OCI-LY1 (cell line): ENCODE measurements around the gene CTNND2.
"Not testable (repeated sequence)": the region's sequence is repeated elsewhere in the genome, so short reads cannot be mapped to it uniquely, and the experiment has no call there.

ENCODE experiments used
- H2AFZ ChIP-seq: fragments of 200-600 bp; sonication (generic), shearing (Covaris generic); 2 replicates; pipeline ENCODE4 v1.6.0; 2014; ENCODE audit warnings: antibody characterized with exemption, mild to moderate bottlenecking, low read length
- H3F3A ChIP-seq: fragments of 200-600 bp; sonication (generic), shearing (Covaris generic); 2 replicates; pipeline ENCODE4 v1.6.0; 2014; ENCODE audit warnings: mild to moderate bottlenecking, antibody characterized with exemption, low read length, moderate library complexity; ENCODE audit not compliant: insufficient read depth
- H3K27ac ChIP-seq: fragments of 200-600 bp; sonication (generic); 2 replicates; pipeline ENCODE4 v1.5.1; 2014; ENCODE audit warnings: low read length, mixed run types, mild to moderate bottlenecking, low read depth; ENCODE audit not compliant: poor library complexity, severe bottlenecking
- H3K27me3 ChIP-seq: fragments of 200-600 bp; sonication (generic); 2 replicates; pipeline ENCODE4 v1.6.0; 2014; ENCODE audit warnings: antibody characterized with exemption, mild to moderate bottlenecking, low read length, moderate library complexity; ENCODE audit not compliant: insufficient read depth
- H3K36me3 ChIP-seq: fragments of 200-600 bp; sonication (generic); 2 replicates; pipeline ENCODE4 v1.6.1; 2014; ENCODE audit warnings: mild to moderate bottlenecking, antibody characterized with exemption, low read length, moderate library complexity, mixed read lengths; ENCODE audit not compliant: insufficient read depth
- H3K4me1 ChIP-seq: fragments of 200-600 bp; sonication (generic); 2 replicates; pipeline ENCODE4 v1.5.1; 2014; ENCODE audit warnings: mild to moderate bottlenecking, low read length, moderate library complexity; ENCODE audit not compliant: insufficient read depth, severe bottlenecking
- H3K4me2 ChIP-seq: fragments of 200-600 bp; sonication (generic), shearing (Covaris generic); 2 replicates; pipeline ENCODE4 v1.6.1; 2014; ENCODE audit warnings: low read length
- H3K4me3 ChIP-seq: fragments of 200-600 bp; sonication (generic); 2 replicates; pipeline ENCODE4 v1.5.1; 2014; ENCODE audit warnings: low read length, low read depth, mild to moderate bottlenecking, mixed read lengths; ENCODE audit not compliant: poor library complexity, severe bottlenecking
- H3K79me2 ChIP-seq: fragments of 200-600 bp; shearing (Covaris generic); 2 replicates; pipeline ENCODE4 v1.6.1; 2016; ENCODE audit warnings: mixed run types, low read length, mixed read lengths; ENCODE audit not compliant: insufficient read depth
- H3K9ac ChIP-seq: fragments of 200-600 bp; sonication (generic), shearing (Covaris generic); 2 replicates; pipeline ENCODE4 v1.6.1; 2014; ENCODE audit warnings: mild to moderate bottlenecking, low read length, mixed read lengths
- H3K9me2 ChIP-seq: fragments of 200-600 bp; sonication (generic), shearing (Covaris generic); 2 replicates; pipeline ENCODE4 v1.6.1; 2014; ENCODE audit warnings: low read depth, mild to moderate bottlenecking, low read length, mixed read lengths
- H3K9me3 ChIP-seq: fragments of 200-600 bp; shearing (Covaris generic); 2 replicates; pipeline ENCODE4 v1.6.1; 2014; ENCODE audit warnings: low read length, mixed read lengths
- H4K20me1 ChIP-seq: fragments of 200-600 bp; sonication (generic), shearing (Covaris generic); 2 replicates; pipeline ENCODE4 v1.6.0; 2016; ENCODE audit warnings: mild to moderate bottlenecking, low read length; ENCODE audit not compliant: insufficient read depth
- EZH2 ChIP-seq: fragments of 200-600 bp; sonication (generic), shearing (Covaris generic); IDR thresholded peaks from 2 replicates; pipeline ENCODE4 v1.8.0; 2017; ENCODE audit warnings: borderline replicate concordance, mixed run types, mild to moderate bottlenecking, antibody characterized with exemption, low read length, moderate library complexity, mixed read lengths
- TF ChIP-seq, protein P1 (sequence below): fragments of 200-600 bp; sonication (generic), shearing (Covaris generic); IDR thresholded peaks from 2 replicates; pipeline ENCODE4 v1.5.1; 2017; ENCODE audit warnings: mild to moderate bottlenecking, antibody characterized with exemption, low read length, moderate library complexity, mixed read lengths

Gene CTNND2

DNA sequence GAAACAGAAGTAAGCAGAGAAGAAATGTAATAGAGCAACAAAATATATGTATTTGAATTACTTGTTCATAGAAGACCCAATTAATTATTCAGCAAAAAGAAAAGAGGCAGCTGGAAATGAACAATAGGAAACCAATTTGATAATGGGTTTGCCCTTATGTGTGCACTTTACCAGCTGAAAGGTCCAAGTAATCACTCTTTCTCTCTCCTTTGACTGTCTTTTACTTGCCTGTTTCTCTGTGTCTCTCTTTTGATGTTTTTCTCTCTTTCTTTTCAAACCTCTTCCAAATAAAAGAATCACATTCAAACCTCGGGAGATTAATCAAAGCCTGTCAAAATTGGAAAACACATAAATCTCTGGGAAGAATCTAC, 51.5 kb downstream of the CTNND2 start:
- Histone ChIP-seq H3K4me1 (no peaks in the 10 kb centered on the region), H3K79me2 (no peaks in the 10 kb centered on the region), H3K9me3 (no peaks in the 10 kb centered on the region), H3K9ac (no peak overlapping the region), H2AFZ (no peak overlapping the region), H3K27ac (no peak overlapping the region), H3K4me2 (no peak overlapping the region), H3F3A (no peaks in the 10 kb centered on the region), H3K9me2 (no peaks in the 10 kb centered on the region), H3K36me3 (no peaks in the 10 kb centered on the region), H3K27me3 (no peaks in the 10 kb centered on the region), H4K20me1 (no peaks in the 10 kb centered on the region), H3K4me3 (no peak overlapping the region)
- TF ChIP-seq, protein P1, sequence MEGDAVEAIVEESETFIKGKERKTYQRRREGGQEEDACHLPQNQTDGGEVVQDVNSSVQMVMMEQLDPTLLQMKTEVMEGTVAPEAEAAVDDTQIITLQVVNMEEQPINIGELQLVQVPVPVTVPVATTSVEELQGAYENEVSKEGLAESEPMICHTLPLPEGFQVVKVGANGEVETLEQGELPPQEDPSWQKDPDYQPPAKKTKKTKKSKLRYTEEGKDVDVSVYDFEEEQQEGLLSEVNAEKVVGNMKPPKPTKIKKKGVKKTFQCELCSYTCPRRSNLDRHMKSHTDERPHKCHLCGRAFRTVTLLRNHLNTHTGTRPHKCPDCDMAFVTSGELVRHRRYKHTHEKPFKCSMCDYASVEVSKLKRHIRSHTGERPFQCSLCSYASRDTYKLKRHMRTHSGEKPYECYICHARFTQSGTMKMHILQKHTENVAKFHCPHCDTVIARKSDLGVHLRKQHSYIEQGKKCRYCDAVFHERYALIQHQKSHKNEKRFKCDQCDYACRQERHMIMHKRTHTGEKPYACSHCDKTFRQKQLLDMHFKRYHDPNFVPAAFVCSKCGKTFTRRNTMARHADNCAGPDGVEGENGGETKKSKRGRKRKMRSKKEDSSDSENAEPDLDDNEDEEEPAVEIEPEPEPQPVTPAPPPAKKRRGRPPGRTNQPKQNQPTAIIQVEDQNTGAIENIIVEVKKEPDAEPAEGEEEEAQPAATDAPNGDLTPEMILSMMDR, result no peak
- TF ChIP-seq EZH2, result no peak

DNA sequence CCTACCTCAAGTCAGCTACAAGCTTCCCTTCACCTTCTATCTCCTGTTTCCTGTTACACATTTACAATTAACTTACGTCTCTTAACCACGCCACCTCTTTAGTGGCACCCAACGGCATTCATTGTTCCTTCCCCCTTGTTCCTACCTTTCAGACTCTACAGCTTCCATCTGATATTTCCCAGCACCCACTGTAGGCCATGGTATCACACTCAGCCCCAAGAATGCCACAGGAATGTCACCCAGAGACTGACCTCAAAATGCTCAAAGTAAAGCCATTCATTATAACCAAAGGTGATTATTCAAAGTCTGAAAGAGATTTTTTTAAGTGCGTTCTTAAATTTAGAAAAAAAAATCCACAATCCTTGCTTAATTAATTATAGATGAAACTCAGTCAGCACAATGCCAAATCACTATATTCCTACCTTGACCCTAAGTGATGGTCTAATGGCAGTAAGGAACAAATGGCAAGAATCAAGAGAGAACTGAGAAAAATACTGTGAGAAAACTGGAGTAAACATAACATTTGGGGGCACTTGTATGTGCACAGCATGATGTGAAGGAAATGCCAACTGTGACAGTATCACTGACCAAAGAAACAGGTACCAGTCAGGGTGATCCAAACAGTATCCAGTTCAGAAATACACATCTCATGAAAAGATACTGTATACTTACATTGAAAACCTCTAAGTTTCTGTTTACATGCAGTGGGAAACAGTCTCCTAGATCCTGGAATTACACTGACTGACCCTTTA, 52.1 kb downstream of the CTNND2 start:
- no peaks in the 10 kb centered on the region for H3K27me3 ChIP-seq
- no peaks in the 10 kb centered on the region for H3K9me3 ChIP-seq
- TF ChIP-seq, protein P1, result no peak
- no peak for TF ChIP-seq EZH2
- H3K36me3 ChIP-seq, result no peaks in the 10 kb centered on the region
- H3K9ac ChIP-seq, result no peak overlapping the region
- H2AFZ ChIP-seq, result no peak overlapping the region
- no peak overlapping the region for H3K4me2 ChIP-seq
- no peaks in the 10 kb centered on the region for H4K20me1 ChIP-seq
- H3K27ac ChIP-seq, result no peak overlapping the region
- no peaks in the 10 kb centered on the region for H3K4me1 ChIP-seq
- no peak overlapping the region for H3K4me3 ChIP-seq
- H3K79me2 ChIP-seq, result no peaks in the 10 kb centered on the region
- H3F3A ChIP-seq, result no peaks in the 10 kb centered on the region
- no peaks in the 10 kb centered on the region for H3K9me2 ChIP-seq

DNA sequence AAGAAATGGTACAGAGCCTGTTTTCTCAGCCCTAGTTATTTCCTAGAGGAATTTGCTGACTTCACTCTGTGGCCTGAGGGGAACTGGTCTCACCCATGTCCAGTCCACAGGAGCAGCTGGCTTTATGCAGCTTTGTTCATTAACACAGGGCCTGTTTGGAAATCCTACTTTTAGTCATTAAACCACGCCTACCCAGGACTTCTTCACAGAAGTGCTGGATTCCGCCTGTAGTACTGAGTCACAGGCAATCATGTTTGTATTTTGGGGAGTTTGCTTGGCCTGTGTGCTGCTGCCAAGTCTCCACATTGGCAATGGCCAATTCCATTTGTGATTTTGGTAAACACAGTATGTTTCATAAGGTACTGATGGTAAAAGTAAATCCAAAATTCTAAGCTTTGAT, 52.8 kb downstream of the CTNND2 start:
- Histone ChIP-seq H3K4me2 (no peak overlapping the region), H3K27ac (no peak overlapping the region), H3K36me3 (no peaks in the 10 kb centered on the region), H3K79me2 (no peaks in the 10 kb centered on the region), H3K4me1 (no peaks in the 10 kb centered on the region), H3K9me3 (no peaks in the 10 kb centered on the region), H4K20me1 (no peaks in the 10 kb centered on the region), H3K9ac (no peak overlapping the region), H3K9me2 (no peaks in the 10 kb centered on the region), H2AFZ (no peak overlapping the region), H3K4me3 (no peak overlapping the region), H3F3A (no peaks in the 10 kb centered on the region), H3K27me3 (no peaks in the 10 kb centered on the region)
- TF ChIP-seq, protein P1, result no peak
- no peak for TF ChIP-seq EZH2

DNA sequence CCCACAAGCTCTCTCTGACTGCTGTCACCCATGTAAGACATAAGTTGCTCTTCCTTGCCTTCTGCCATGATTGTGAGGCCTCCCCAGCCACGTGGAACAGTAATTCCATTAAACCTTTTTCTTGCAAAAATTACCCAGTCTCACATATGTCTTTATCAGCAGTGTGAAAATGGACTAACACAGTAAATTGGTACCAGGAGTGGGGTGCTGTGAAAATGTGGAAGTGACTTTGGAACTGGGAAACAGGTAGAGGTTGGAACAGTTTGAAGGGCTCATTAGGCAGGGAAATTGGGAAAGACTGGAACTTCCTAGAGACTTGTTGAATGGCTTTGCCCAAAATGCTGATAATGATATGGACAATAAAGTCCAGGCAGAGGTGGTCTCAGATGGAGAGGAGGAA, 75.7 kb downstream of the CTNND2 start:
- not testable (repeated sequence) for H3K27ac ChIP-seq, H3K4me1 ChIP-seq, H3K79me2 ChIP-seq, H3K4me2 ChIP-seq, H2AFZ ChIP-seq, H3K9ac ChIP-seq, H3K27me3 ChIP-seq, H4K20me1 ChIP-seq, H3F3A ChIP-seq, H3K9me2 ChIP-seq, H3K36me3 ChIP-seq, H3K9me3 ChIP-seq, H3K4me3 ChIP-seq
